ENCODE results near the gene TSPAN32.

The TSPAN32 gene

GRCh38 chr11:2289859-2290258, 12.0 kb upstream of the TSPAN32 start:
- no peak for DNase-seq

- DNase-seq = no peak
These were observed 11.4 kb upstream of the TSPAN32 start for GRCh38 chr11:2290351-2290841.

GRCh38 chr11:2293531-2293971, 8.3 kb upstream of the TSPAN32 start:
- DNase-seq = no peak

- DNase-seq = no peak
These were observed 7.6 kb upstream of the TSPAN32 start for GRCh38 chr11:2293984-2294925.

- no peak for DNase-seq
These were observed 6.9 kb upstream of the TSPAN32 start for GRCh38 chr11:2294926-2295290.

GRCh38 chr11:2295971-2296912, 5.6 kb upstream of the TSPAN32 start:
- no peak for DNase-seq

- no peak for DNase-seq
These were observed 4.7 kb upstream of the TSPAN32 start for GRCh38 chr11:2296913-2297622.

GRCh38 chr11:2297623-2298030, 4.2 kb upstream of the TSPAN32 start:
- DNase-seq = no peak

- no peak for DNase-seq
These were observed 3.5 kb upstream of the TSPAN32 start for GRCh38 chr11:2298131-2298794.

- peak in 1 of 2 experiments; percentile 8 for DNase-seq
These were observed 2.7 kb upstream of the TSPAN32 start for GRCh38 chr11:2298795-2299761.

- no peak for DNase-seq
These were observed 2.0 kb upstream of the TSPAN32 start for GRCh38 chr11:2299773-2300172.

GRCh38 chr11:2300290-2300935, 1.4 kb upstream of the TSPAN32 start:
- no peak for DNase-seq

- DNase-seq = no peak
These were observed 730 bp upstream of the TSPAN32 start for GRCh38 chr11:2300936-2301630.

GRCh38 chr11:2302306-2302895, 588 bp downstream of the TSPAN32 start:
- no peak for DNase-seq

- DNase-seq = no peak
These were observed 1.2 kb downstream of the TSPAN32 start for GRCh38 chr11:2302896-2303626.

- no peak for DNase-seq
These were observed 2.1 kb downstream of the TSPAN32 start for GRCh38 chr11:2303627-2304505.

GRCh38 chr11:2304506-2305139, 2.8 kb downstream of the TSPAN32 start:
- no peak for DNase-seq
